Upper lobe of right lung (tissue), 1 donor: ENCODE measurements around the gene PRR12. TPM values are rescaled to one million over a fixed set of nuclear protein-coding genes. Genes with fewer than 3 reads are reported as not detected.

Source experiments
- ATAC-seq: fragments of 200-7000 bp; cut with Tn5 transposase; one replicate; pipeline ENCODE4 v1.9.1; 2020; ENCODE audit warnings: mild to moderate bottlenecking, moderate library complexity
- DNase-seq: peaks from one replicate; pipeline ENCODE4 v3.0.0-alpha.2; 2020
- H3K27ac ChIP-seq: fragments of 200-600 bp; one replicate; pipeline ENCODE4 v1.8.0; 2022
- H3K27me3 ChIP-seq: fragments of 200-600 bp; one replicate; pipeline ENCODE4 v1.8.0; 2022; ENCODE audit warnings: mild to moderate bottlenecking
- H3K36me3 ChIP-seq: fragments of 200-600 bp; one replicate; pipeline ENCODE4 v1.8.0; 2022
- H3K4me1 ChIP-seq: fragments of 200-600 bp; one replicate; pipeline ENCODE4 v1.8.0; 2022
- H3K4me3 ChIP-seq: fragments of 200-600 bp; one replicate; pipeline ENCODE4 v1.8.0; 2022; ENCODE audit warnings: mild to moderate bottlenecking
- H3K9me3 ChIP-seq: fragments of 200-600 bp; one replicate; pipeline ENCODE4 v1.8.0; 2022
- intact Hi-C: fragments of 100-400 bp; cut with DNase I; formaldehyde crosslinking; loops from one replicate; pipeline ENCODE4 v1.11.0; 2022
- total RNA-seq: library from RNA; stranded (reverse); fragmentation: NEBNext Ultra II Directional; extraction: Animal tissue kit (Norgen Biotek cat#: 25700); gene quantifications from one replicate; pipeline ENCODE4 v1.2.1, GENCODE V29; 2021
- TF ChIP-seq, protein P1 (sequence below): fragments of 200-600 bp; IDR thresholded peaks from one replicate; pipeline ENCODE4 v1.8.0; 2022; ENCODE audit warnings: antibody characterized with exemption
- donor health status: DM: no; HTN: yes; CAD: no; lungs with severe emphysema.

Gene PRR12
- total RNA-seq, 1 donor from 2014 or later: 30.9 TPM

DNA sequence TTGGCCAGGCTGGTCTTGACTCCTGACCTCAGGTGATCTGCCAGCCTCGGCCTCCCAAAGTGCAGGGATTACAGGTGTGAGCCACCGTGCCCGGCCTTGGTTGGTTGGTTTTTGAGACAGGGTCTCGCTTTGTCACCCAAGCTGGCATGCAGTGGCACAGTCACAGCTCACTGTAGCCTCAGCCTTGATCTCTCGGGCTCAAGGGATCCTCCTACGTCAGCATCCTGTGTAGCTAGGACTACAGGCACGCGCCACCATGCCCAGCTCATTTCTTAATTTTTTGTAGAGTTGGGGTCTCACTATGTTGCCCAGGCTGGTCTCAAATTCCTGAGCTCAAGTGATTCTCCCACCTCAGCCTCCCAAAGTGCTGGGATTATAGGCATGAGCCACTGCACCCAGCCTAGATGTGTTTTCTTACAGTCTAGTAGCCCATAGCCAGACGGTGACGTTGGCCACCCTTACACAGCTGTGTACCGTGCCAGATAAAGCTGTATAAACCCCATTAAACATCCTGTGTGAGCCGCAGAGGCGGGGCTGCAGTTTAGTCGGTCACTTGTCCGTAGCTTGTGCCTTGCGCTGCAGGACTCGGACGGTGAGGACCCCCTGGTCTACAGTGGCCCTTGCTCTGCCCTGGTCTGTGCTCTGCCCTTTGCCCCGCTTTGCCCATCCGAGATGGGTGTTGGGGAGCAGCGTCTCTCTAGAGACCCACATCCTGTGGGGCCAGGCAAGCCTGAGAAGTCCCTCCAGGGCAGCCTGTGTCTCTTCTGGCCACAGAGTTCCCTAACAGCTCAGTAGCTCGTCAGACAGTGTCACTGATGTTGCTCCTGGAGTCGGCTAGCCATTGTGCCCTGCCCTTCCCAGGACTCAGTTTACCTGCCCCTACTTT, 64.8 kb downstream of the PRR12 start:
- H3K27me3 ChIP-seq: no peaks in the 10 kb centered on the region
- DNase-seq (no peak), ATAC-seq (no peak)
- intact Hi-C loops: no loop called here
- no peaks in the 10 kb centered on the region for H3K9me3 ChIP-seq
- H3K4me1 ChIP-seq: no peaks in the 10 kb centered on the region
- no peak overlapping the region for H3K4me3 ChIP-seq
- no peak overlapping the region for H3K27ac ChIP-seq
- TF ChIP-seq, protein P1, sequence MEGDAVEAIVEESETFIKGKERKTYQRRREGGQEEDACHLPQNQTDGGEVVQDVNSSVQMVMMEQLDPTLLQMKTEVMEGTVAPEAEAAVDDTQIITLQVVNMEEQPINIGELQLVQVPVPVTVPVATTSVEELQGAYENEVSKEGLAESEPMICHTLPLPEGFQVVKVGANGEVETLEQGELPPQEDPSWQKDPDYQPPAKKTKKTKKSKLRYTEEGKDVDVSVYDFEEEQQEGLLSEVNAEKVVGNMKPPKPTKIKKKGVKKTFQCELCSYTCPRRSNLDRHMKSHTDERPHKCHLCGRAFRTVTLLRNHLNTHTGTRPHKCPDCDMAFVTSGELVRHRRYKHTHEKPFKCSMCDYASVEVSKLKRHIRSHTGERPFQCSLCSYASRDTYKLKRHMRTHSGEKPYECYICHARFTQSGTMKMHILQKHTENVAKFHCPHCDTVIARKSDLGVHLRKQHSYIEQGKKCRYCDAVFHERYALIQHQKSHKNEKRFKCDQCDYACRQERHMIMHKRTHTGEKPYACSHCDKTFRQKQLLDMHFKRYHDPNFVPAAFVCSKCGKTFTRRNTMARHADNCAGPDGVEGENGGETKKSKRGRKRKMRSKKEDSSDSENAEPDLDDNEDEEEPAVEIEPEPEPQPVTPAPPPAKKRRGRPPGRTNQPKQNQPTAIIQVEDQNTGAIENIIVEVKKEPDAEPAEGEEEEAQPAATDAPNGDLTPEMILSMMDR: no peak
- H3K36me3 ChIP-seq: peaks cover 83% of the 10 kb centered on the region

DNA sequence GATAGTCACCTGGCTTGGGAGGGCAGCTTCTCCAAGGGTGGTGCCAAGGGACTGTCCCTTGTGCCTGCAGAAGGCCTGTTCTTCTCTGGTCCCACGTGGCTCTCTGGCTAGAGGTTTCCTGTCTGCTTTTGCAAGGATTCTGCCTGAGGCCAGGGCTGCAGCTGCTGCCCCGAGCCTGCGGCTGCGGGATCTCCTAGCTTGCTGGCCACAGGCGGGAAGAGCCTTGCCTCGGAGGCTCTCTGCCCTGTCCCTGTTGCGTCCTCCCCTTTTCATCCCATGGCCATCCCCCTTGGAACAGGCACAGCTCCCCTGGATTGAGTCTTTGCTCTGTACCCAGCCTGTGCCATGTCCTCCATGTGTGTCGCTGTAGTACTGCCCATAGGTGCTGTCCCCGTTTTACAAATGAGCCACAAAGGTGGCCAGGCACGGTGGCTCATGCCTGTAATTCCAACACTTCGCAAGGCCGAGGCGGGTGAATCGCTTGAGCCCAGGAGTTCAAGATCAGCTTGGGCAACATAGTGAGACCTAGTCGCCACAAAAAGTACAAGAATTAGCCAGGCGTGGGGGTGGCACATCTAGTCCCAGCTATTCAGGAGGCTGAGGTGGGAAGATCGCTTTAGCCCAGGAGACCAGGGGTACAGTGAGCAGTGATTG, 65.6 kb downstream of the PRR12 start:
- intact Hi-C loops: no loop called here
- no peak overlapping the region for H3K27ac ChIP-seq
- no peaks in the 10 kb centered on the region for H3K27me3 ChIP-seq
- ATAC-seq (no peak), DNase-seq (no peak)
- H3K9me3 ChIP-seq: no peaks in the 10 kb centered on the region
- TF ChIP-seq, protein P1: no peak
- H3K4me1 ChIP-seq: no peaks in the 10 kb centered on the region
- no peak overlapping the region for H3K4me3 ChIP-seq
- H3K36me3 ChIP-seq: peaks cover 90% of the 10 kb centered on the region

DNA sequence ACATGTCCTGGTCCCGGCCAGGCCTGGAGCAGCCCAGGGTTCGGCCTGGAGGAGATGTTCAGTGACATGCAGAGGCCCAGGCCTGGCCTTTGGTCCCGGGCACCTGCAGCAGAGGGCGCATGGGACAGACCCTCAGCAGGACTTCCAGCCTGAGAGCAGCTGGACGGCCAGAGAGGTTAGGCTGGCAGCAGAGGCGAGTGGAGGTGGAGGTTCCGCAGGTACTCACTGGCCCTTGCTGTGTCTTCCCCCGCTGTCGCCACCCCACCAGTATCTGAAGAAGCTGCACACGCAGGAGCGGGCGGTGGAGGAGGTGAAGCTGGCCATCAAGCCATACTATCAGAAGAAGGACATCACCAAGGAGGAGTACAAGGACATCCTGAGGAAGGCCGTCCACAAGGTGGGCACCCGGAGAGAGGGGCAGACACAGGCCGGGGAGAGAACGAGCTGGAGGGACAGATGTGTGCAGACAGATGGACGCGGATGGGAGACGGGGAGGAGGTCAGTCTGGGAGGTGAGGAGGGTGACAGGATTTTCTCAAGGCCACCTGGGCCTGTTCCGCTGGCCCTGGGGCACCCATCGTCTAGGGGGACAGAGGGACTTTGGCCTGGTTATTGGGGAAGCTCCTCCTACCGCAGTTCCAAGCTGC, 66.6 kb downstream of the PRR12 start:
- no peak overlapping the region for H3K4me3 ChIP-seq
- TF ChIP-seq, protein P1: no peak
- DNase-seq: no peak
- no peaks in the 10 kb centered on the region for H3K4me1 ChIP-seq
- no peak overlapping the region for H3K27ac ChIP-seq
- intact Hi-C loops: no loop called here
- ATAC-seq: no peak
- H3K9me3 ChIP-seq: no peaks in the 10 kb centered on the region
- H3K36me3 ChIP-seq: peaks cover 95% of the 10 kb centered on the region
- H3K27me3 ChIP-seq: no peaks in the 10 kb centered on the region

DNA sequence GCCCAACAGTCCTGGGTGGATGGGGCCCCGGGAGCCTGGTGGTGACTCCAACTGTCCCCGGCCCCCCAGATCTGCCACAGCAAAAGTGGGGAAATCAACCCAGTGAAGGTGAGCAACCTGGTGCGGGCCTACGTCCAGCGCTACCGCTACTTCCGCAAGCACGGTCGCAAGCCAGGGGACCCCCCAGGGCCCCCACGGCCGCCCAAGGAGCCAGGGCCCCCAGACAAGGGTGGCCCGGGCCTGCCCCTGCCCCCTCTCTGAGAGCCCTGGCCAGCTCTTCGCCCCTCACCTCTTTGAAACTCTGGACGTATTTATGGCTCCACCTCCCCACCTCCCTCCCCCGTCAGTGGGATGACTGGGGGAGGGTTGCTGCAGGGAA, 67.1 kb downstream of the PRR12 start:
- ATAC-seq: no peak
- intact Hi-C loops: no loop called here
- H3K36me3 ChIP-seq: peaks cover 93% of the 10 kb centered on the region

DNA sequence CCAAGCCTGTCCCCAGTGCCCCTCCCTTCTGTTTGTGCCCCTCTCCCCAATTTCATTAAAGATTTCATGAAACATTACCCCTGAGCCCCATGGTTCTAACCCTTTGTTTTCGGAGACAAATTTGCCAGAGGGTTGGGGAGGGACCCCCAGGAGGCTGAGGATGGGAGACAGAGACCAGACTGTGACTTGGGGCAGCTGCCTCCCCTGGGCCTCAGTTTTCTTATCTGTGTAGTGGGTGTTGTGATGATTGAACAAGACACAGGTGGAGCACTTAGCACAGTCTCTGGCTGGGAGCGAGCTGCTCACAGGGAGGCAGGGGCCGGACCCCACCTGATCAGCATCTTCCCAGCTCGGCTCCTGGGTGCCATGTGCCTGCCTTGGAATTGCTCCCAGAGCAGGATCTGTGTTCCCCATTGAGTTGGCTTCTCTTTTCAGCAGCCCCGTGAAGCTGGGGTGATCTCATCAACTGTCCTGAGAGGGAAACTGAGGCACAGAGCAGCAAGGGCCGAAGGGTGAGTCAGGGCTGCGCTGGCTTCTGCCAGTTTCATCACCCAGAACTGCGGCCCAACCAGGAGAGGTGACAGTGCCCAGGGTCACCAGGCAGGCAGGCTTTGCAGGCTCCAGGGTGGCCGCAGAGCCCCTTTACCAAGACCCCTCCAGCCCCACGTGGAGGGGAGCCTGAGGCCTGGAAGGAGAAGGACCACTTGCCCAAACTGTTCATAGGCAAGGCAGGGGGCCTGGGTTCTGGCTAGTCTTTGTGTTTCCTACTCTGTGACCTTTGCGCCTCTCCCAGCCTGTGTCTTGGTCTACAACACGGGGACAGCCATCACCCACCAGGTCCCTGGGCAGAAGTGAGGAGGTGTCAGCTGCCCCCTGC, 67.8 kb downstream of the PRR12 start:
- intact Hi-C loops: no loop called here
- H3K4me1 ChIP-seq: peaks cover 2% of the 10 kb centered on the region
- TF ChIP-seq, protein P1: no peak
- H3K27me3 ChIP-seq: no peaks in the 10 kb centered on the region
- no peak for DNase-seq
- ATAC-seq: no peak
- H3K4me3 ChIP-seq: no peak overlapping the region
- H3K27ac ChIP-seq: no peak overlapping the region
- no peaks in the 10 kb centered on the region for H3K9me3 ChIP-seq
- H3K36me3 ChIP-seq: peaks cover 86% of the 10 kb centered on the region

More for the DNA sequence above, 67.1 kb downstream of the PRR12 start:
- no peak overlapping the region for H3K27ac ChIP-seq
- no peak overlapping the region for H3K4me3 ChIP-seq
- H3K4me1 ChIP-seq: no peaks in the 10 kb centered on the region
- TF ChIP-seq, protein P1: no peak
- DNase-seq: no peak
- H3K9me3 ChIP-seq: no peaks in the 10 kb centered on the region
- H3K27me3 ChIP-seq: no peaks in the 10 kb centered on the region
